Activated CD4-positive, alpha-beta T cell treated with anti-CD3 and anti-CD28 coated beads for 48 hours (primary cell): ENCODE measurements around the gene EFCAB7.
"Not testable (repeated sequence)": the region's sequence is repeated elsewhere in the genome, so short reads cannot be mapped to it uniquely, and the experiment has no call there.

Experiments
- DNase-seq: peaks from one replicate; pipeline ENCODE4 v3.0.0-alpha.2; 2020

EFCAB7 gene

GRCh38 chr1:63557365-63557987, 34.2 kb downstream of the EFCAB7 start:
- peak; percentile 41 for DNase-seq

GRCh38 chr1:63559357-63559756, 36.0 kb downstream of the EFCAB7 start:
- no peak for DNase-seq

- DNase-seq = no peak
These were observed 40.4 kb downstream of the EFCAB7 start for GRCh38 chr1:63563745-63564144.

- no peak for DNase-seq
These were observed 45.7 kb downstream of the EFCAB7 start for GRCh38 chr1:63569068-63569467.

GRCh38 chr1:63569640-63570316, 46.5 kb downstream of the EFCAB7 start:
- no peak for DNase-seq

- not testable (repeated sequence) for DNase-seq
These were observed 49.4 kb downstream of the EFCAB7 start for GRCh38 chr1:63572686-63573085.

- DNase-seq = not testable (repeated sequence)
These were observed 51.0 kb downstream of the EFCAB7 start for GRCh38 chr1:63574203-63574796.

GRCh38 chr1:63575340-63575826, 52.1 kb downstream of the EFCAB7 start:
- no peak for DNase-seq

- DNase-seq = peak; percentile 20
These were observed 63.0 kb downstream of the EFCAB7 start for GRCh38 chr1:63586326-63586725.

- no peak for DNase-seq
These were observed 66.8 kb downstream of the EFCAB7 start for GRCh38 chr1:63590166-63590560.

GRCh38 chr1:63592536-63593302, 69.4 kb downstream of the EFCAB7 start:
- DNase-seq = peak; percentile 62

- DNase-seq = peak; percentile 85
These were observed 70.1 kb downstream of the EFCAB7 start, which contains the start of gene PGM1 for GRCh38 chr1:63593303-63593885. Gene PGM1 (plus strand): TSS chr1:63593411. CDS start chr1:63593489, 78 bp downstream.

GRCh38 chr1:63593886-63594605, 70.7 kb downstream of the EFCAB7 start:
- peak; percentile 86 for DNase-seq

GRCh38 chr1:63595435-63595834, 72.1 kb downstream of the EFCAB7 start:
- no peak for DNase-seq

GRCh38 chr1:63599799-63600198, 76.5 kb downstream of the EFCAB7 start:
- no peak for DNase-seq

- DNase-seq = no peak
These were observed 76.9 kb downstream of the EFCAB7 start for GRCh38 chr1:63600248-63600647.

GRCh38 chr1:63601061-63601460, 77.7 kb downstream of the EFCAB7 start:
- DNase-seq = no peak

- no peak for DNase-seq
These were observed 78.1 kb downstream of the EFCAB7 start for GRCh38 chr1:63601463-63601862.

- DNase-seq = no peak
These were observed 78.6 kb downstream of the EFCAB7 start for GRCh38 chr1:63601912-63602311.

GRCh38 chr1:63602629-63603028, 79.3 kb downstream of the EFCAB7 start:
- DNase-seq = no peak

- DNase-seq = no peak
These were observed 80.5 kb downstream of the EFCAB7 start for GRCh38 chr1:63603810-63604209.

GRCh38 chr1:63607322-63607721, 84.0 kb downstream of the EFCAB7 start:
- no peak for DNase-seq
